Stimulated activated CD4-positive, alpha-beta T cell treated with anti-CD3 and anti-CD28 coated beads, Interleukin-12 subunit alpha, Interleukin-12 subunit beta, amount 100 ng/mL, for 4 hours (primary cell): ENCODE measurements around the gene TAPT1.
"Not testable (repeated sequence)": the region's sequence is repeated elsewhere in the genome, so short reads cannot be mapped to it uniquely, and the experiment has no call there.

Source experiments
- DNase-seq: peaks from one replicate; pipeline ENCODE4 v3.0.0-alpha.2; 2020

Gene TAPT1

GRCh38 chr4:16225863-16226815, at the start of gene TAPT1:
Gene TAPT1, minus strand, starts transcription at chr4:16226471. Its CDS starts 14 bp downstream, at chr4:16226457.
- peak; percentile 82 for DNase-seq

- DNase-seq = no peak
Observed at GRCh38 chr4:16271411-16271810, 45.1 kb upstream of the TAPT1 start.

- DNase-seq = no peak
Observed at GRCh38 chr4:16270454-16271328, 44.4 kb upstream of the TAPT1 start.

- DNase-seq = not testable (repeated sequence)
Observed at GRCh38 chr4:16269742-16270453, 43.6 kb upstream of the TAPT1 start.

GRCh38 chr4:16269240-16269639, 43.0 kb upstream of the TAPT1 start:
- no peak for DNase-seq

- no peak for DNase-seq
Observed at GRCh38 chr4:16268290-16268689, 42.0 kb upstream of the TAPT1 start.

GRCh38 chr4:16267639-16268038, 41.4 kb upstream of the TAPT1 start:
- no peak for DNase-seq

- DNase-seq = no peak
Observed at GRCh38 chr4:16265820-16266219, 39.5 kb upstream of the TAPT1 start.

- no peak for DNase-seq
Observed at GRCh38 chr4:16264798-16265197, 38.5 kb upstream of the TAPT1 start.

GRCh38 chr4:16263056-16263455, 36.8 kb upstream of the TAPT1 start:
- DNase-seq = no peak

- DNase-seq = no peak
Observed at GRCh38 chr4:16262188-16262587, 35.9 kb upstream of the TAPT1 start.

GRCh38 chr4:16261313-16261878, 35.1 kb upstream of the TAPT1 start:
- no peak for DNase-seq

GRCh38 chr4:16259889-16260246, 33.6 kb upstream of the TAPT1 start:
- peak; percentile 2 for DNase-seq

- no peak for DNase-seq
Observed at GRCh38 chr4:16259241-16259888, 33.1 kb upstream of the TAPT1 start.

GRCh38 chr4:16257611-16258010, 31.3 kb upstream of the TAPT1 start:
- no peak for DNase-seq

- no peak for DNase-seq
Observed at GRCh38 chr4:16256343-16256742, 30.1 kb upstream of the TAPT1 start.

- no peak for DNase-seq
Observed at GRCh38 chr4:16255730-16256129, 29.5 kb upstream of the TAPT1 start.

GRCh38 chr4:16253127-16253960, 27.1 kb upstream of the TAPT1 start:
- no peak for DNase-seq

GRCh38 chr4:16250661-16251365, 24.5 kb upstream of the TAPT1 start:
- no peak for DNase-seq

- no peak for DNase-seq
Observed at GRCh38 chr4:16248605-16249004, 22.3 kb upstream of the TAPT1 start.

GRCh38 chr4:16245241-16245640, 19.0 kb upstream of the TAPT1 start:
- no peak for DNase-seq
